K562 (cell line): Measurements from ENCODE around the gene SDF4. TPM values are rescaled to one million over a fixed set of nuclear protein-coding genes. Genes with fewer than 3 reads are reported as not detected.

Experiments used
- ARID3B ChIP-seq: fragments of 250-450 bp; sonication (Bioruptor Pico); IDR thresholded peaks from 2 replicates; pipeline ENCODE4 v1.4.0; 2020; ENCODE audit warnings: borderline replicate concordance
- BRCA1 ChIP-seq, 2 experiments: fragments of 450-650 bp in 1 of 2; sonication (generic) in 1 of 2; formaldehyde crosslinking in 1 of 2; IDR thresholded peaks; 2 replicates each; pipeline versions ENCODE4 v1.5.0 to v1.6.1; 2017 to 2020; ENCODE audit warnings: mild to moderate bottlenecking in 1 of 2, missing genetic modification reagents in 1 of 2
- DDX20 ChIP-seq: fragments of 450-650 bp; IDR thresholded peaks from 2 replicates; pipeline ENCODE4 v1.6.1; 2016; ENCODE audit warnings: missing genetic modification characterization, low read depth, mild to moderate bottlenecking, missing compliant biosample characterization, moderate library complexity
- HOXB6 ChIP-seq: fragments of 250-450 bp; sonication (Bioruptor Pico); IDR thresholded peaks from 2 replicates; pipeline ENCODE4 v1.5.1; 2022; ENCODE audit warnings: mild to moderate bottlenecking, borderline replicate concordance
- KLF16 ChIP-seq: IDR thresholded peaks from 2 replicates; pipeline ENCODE4 v1.6.1; 2016; ENCODE audit warnings: antibody characterized with exemption
- MCM2 ChIP-seq: fragments of 450-650 bp; IDR thresholded peaks from 2 replicates; pipeline ENCODE4 v1.6.1; 2017; ENCODE audit warnings: low read depth, mild to moderate bottlenecking
- NR2C2 ChIP-seq, 2 experiments: fragments of 200-800 bp in 1 of 2; sonication (Bioruptor generic) in 1 of 2; sonication (generic) in 1 of 2; formaldehyde crosslinking in 1 of 2; IDR thresholded peaks; 2 replicates each; pipeline versions ENCODE4 v1.6.1 to v1.8.0; 2016 to 2022; ENCODE audit warnings: mild to moderate bottlenecking in 1 of 2, missing compliant biosample characterization in 1 of 2, missing genetic modification characterization in 1 of 2, missing genetic modification reagents in 1 of 2
- NR4A1 ChIP-seq, 2 experiments: fragments of 250-450 bp in 1 of 2; fragments of 450-650 bp in 1 of 2; sonication (Bioruptor Pico) in 1 of 2; IDR thresholded peaks; 2 replicates each; pipeline versions ENCODE4 v1.4.0 to v1.6.1; 2016 to 2020; ENCODE audit warnings: mild to moderate bottlenecking in 2 of 2, missing compliant biosample characterization in 1 of 2, missing genetic modification characterization in 1 of 2, moderate library complexity in 1 of 2
- RB1 ChIP-seq: fragments of 450-650 bp; IDR thresholded peaks from 2 replicates; pipeline ENCODE4 v1.6.1; 2017; ENCODE audit warnings: low read depth, mild to moderate bottlenecking
- SREBF1 ChIP-seq: fragments of 150-350 bp; IDR thresholded peaks from 2 replicates; pipeline ENCODE4 v1.6.1; 2014; ENCODE audit warnings: antibody characterized with exemption, low read depth, low read length, borderline replicate concordance
- STAG1 ChIP-seq: sonication (generic); formaldehyde crosslinking; IDR thresholded peaks from 2 replicates; pipeline ENCODE4 v1.5.0; 2020; ENCODE audit warnings: missing genetic modification reagents, borderline replicate concordance
- TOE1 ChIP-seq, 2 experiments: fragments of 450-650 bp in 1 of 2; sonication (generic) in 1 of 2; formaldehyde crosslinking in 1 of 2; IDR thresholded peaks; 2 replicates each; pipeline versions ENCODE4 v1.7.1 to v1.8.0; 2016 to 2022; ENCODE audit warnings: borderline replicate concordance in 2 of 2, mild to moderate bottlenecking in 2 of 2, antibody characterized with exemption in 1 of 2, inconsistent platforms in 1 of 2, low read depth in 1 of 2, missing genetic modification reagents in 1 of 2, moderate library complexity in 1 of 2
- TRIM28 ChIP-seq: fragments of 450-650 bp; IDR thresholded peaks from 2 replicates; pipeline ENCODE4 v1.6.1; 2017
- ZBTB2 ChIP-seq: fragments of 450-650 bp; IDR thresholded peaks from 2 replicates; pipeline ENCODE4 v1.6.1; 2016; ENCODE audit warnings: antibody characterized with exemption
- ZNF639 ChIP-seq, 2 experiments: fragments of 200-800 bp in 1 of 2; sonication (Bioruptor generic) in 1 of 2; sonication (generic) in 1 of 2; formaldehyde crosslinking in 1 of 2; IDR thresholded peaks in 1 of 2; conservative IDR thresholded peaks in 1 of 2; 2 replicates each; pipeline versions ENCODE4 v1.5.0 to v1.6.1; 2016 to 2020; ENCODE audit warnings: missing compliant biosample characterization in 1 of 2, missing genetic modification characterization in 1 of 2, missing genetic modification reagents in 1 of 2
- ZNF780A ChIP-seq: fragments of 250-450 bp; sonication (Bioruptor Pico); IDR thresholded peaks from 2 replicates; pipeline ENCODE4 v1.5.0; 2021; ENCODE audit warnings: mild to moderate bottlenecking
- ZNF785 ChIP-seq: fragments of 250-450 bp; sonication (Bioruptor Pico); IDR thresholded peaks from 2 replicates; pipeline ENCODE4 v1.4.0; 2020; ENCODE audit warnings: mild to moderate bottlenecking
- polyA plus RNA-seq, 8 experiments: library from polyadenylated mRNA; depleted of rRNA in 4 of 8; stranded (reverse) in 5 of 8; unstranded in 3 of 8; fragments of >200 nt; fragmentation: Nextera tagmentation in 2 of 8; fragmentation: Illumina TruSeq in 1 of 8; extraction: Ambion mirVana in 2 of 8; extraction: Trizol in 1 of 8; gene quantifications; 2 replicates each; pipeline versions ENCODE4 v1.2.1 to v1.2.3, GENCODE V29; 2011 to 2014; ENCODE audit warnings: inconsistent platforms in 1 of 8, missing spikeins in 1 of 8
- total RNA-seq, 7 experiments: library from RNA; depleted of rRNA in 6 of 7; stranded (reverse); fragments of >200 nt in 6 of 7; fragmentation: Illumina TruSeq in 2 of 7; extraction: Trizol in 2 of 7; gene quantifications; 2 replicates each; pipeline versions ENCODE4 v1.2.1 to v1.2.3, GENCODE V29; 2011 to 2021; ENCODE audit warnings: low replicate concordance in 1 of 7
- TF ChIP-seq, protein P1 (sequence below): fragments of 450-650 bp; formaldehyde crosslinking; IDR thresholded peaks from 2 replicates; pipeline ENCODE4 v1.4.0; 2020; ENCODE audit warnings: mild to moderate bottlenecking, moderate library complexity

The SDF4 gene
- total and polyA plus RNA-seq, 9 of the 15 experiments (the other 6 are each of a cell fraction or from before 2014, with no cell fraction given) = 0.35 to 160 (median 65.2) TPM

- TF ChIP-seq BRCA1 (IDR thresholded peaks at IDR 0.05) (no peak), BRCA1 (CRISPR knock-in tag; IDR thresholded peaks at IDR 0.05) (no peak), NR2C2 (CRISPR knock-in tag; IDR thresholded peaks at IDR 0.05) (peak; percentile 97), NR2C2 (tag; IDR thresholded peaks at IDR 0.05) (peak; percentile 100), ZNF780A (no peak), KLF16 (no peak), ARID3B (no peak), HOXB6 (no peak), ZNF785 (no peak), SREBF1 (no peak; the same call in 1 of the 2 replicates), ZNF639 (CRISPR knock-in tag; conservative IDR thresholded peaks at IDR 0.05 in 1 of 2, IDR thresholded peaks at IDR 0.05 in 1 of 2) (peak in 1 of 2 experiments; percentile 100; a peak in 2 of 4 replicates), NR4A1 (CRISPR knock-in tag; IDR thresholded peaks at IDR 0.05) (no peak), NR4A1 (tag; IDR thresholded peaks at IDR 0.05) (no peak), TRIM28 (no peak), MCM2 (no peak), STAG1 (no peak), ZBTB2 (no peak), TOE1 (IDR thresholded peaks at IDR 0.05; ENCODE audit: borderline replicate concordance) (no peak), TOE1 (CRISPR knock-in tag; IDR thresholded peaks at IDR 0.05; ENCODE audit: borderline replicate concordance, low read depth) (no peak), DDX20 (tag) (no peak), RB1 (peak; percentile 75)
- TF ChIP-seq, protein P1, sequence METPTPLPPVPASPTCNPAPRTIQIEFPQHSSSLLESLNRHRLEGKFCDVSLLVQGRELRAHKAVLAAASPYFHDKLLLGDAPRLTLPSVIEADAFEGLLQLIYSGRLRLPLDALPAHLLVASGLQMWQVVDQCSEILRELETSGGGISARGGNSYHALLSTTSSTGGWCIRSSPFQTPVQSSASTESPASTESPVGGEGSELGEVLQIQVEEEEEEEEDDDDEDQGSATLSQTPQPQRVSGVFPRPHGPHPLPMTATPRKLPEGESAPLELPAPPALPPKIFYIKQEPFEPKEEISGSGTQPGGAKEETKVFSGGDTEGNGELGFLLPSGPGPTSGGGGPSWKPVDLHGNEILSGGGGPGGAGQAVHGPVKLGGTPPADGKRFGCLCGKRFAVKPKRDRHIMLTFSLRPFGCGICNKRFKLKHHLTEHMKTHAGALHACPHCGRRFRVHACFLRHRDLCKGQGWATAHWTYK (CRISPR knock-in tag) = peak; percentile 54; the same call in 1 of the 2 replicates
Observed at GRCh38 chr1:1273512-1274298, 41.9 kb upstream of the SDF4 start, which contains the start of gene UBE2J2 (continued).
